Measurements from ENCODE around the gene TMEM30B.
"Not testable (repeated sequence)": the region's sequence is repeated elsewhere in the genome, so short reads cannot be mapped to it uniquely, and the experiment has no call there.

TMEM30B gene

DNA sequence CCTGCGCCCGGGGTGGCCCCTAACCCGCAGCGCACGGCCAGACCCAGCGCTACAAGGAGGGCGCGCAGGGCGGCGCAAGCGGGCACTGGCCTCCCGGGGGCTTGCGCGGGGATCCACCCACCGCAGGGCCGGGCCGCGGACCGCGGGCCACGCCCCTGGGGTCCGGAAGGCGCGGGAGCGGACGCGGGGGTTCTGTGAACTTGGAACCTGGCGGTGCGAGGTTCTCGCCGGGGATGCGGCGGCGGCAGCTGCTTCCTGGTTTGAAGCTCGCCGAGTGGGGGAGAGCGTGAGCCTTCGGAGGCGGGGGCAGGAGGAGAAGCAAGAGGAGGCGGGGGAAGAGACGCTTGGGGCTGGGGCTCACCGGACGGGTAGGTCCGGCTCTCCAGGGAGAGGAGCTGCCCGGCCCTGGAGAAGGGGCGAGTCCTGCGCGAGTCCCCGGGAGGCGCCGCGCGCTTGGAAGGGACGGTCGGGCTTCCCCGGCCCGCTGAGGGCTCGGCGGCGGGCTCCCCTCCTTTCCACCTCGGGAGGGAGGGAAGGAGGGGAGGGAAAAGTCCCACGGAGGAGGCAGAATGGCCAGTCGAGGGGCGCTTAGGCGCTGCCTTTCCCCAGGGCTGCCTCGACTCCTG lies 40.4 kb upstream of the TMEM30B start, which contains the start of gene PRKCH:
PRKCH (plus strand) TSS at position 195 of the 626 bp plus-strand sequence. CDS start 523 bp downstream, outside the sequence.
- TF ChIP-seq GABPA (IDR thresholded peaks at IDR 0.05; ENCODE audit: low read depth) (no peak), REST (IDR thresholded peaks at IDR 0.05; ENCODE audit: insufficient replicate concordance, low read depth) (no peak), POLR2AphosphoS5 (IDR thresholded peaks at IDR 0.05; ENCODE audit: low read depth) (no peak), SPI1 (IDR thresholded peaks at IDR 0.05; ENCODE audit: borderline replicate concordance, low read depth) (no peak)
- TF ChIP-seq, protein P1, sequence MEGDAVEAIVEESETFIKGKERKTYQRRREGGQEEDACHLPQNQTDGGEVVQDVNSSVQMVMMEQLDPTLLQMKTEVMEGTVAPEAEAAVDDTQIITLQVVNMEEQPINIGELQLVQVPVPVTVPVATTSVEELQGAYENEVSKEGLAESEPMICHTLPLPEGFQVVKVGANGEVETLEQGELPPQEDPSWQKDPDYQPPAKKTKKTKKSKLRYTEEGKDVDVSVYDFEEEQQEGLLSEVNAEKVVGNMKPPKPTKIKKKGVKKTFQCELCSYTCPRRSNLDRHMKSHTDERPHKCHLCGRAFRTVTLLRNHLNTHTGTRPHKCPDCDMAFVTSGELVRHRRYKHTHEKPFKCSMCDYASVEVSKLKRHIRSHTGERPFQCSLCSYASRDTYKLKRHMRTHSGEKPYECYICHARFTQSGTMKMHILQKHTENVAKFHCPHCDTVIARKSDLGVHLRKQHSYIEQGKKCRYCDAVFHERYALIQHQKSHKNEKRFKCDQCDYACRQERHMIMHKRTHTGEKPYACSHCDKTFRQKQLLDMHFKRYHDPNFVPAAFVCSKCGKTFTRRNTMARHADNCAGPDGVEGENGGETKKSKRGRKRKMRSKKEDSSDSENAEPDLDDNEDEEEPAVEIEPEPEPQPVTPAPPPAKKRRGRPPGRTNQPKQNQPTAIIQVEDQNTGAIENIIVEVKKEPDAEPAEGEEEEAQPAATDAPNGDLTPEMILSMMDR (IDR thresholded peaks at IDR 0.05; ENCODE audit: insufficient read depth, low read length), result no peak
- peak; percentile 51 to 60 for DNase-seq (ENCODE audit: low read depth in 1 of 2, low spot score in 1 of 2)
- no peak within 1 kb of the TSS for H3K27ac ChIP-seq (replicated peaks)
- H3K4me3 ChIP-seq (replicated peaks; ENCODE audit: insufficient read depth, low read length), result peak within 1 kb of the TSS; percentile 63
- H3K27me3 ChIP-seq (ENCODE audit: insufficient read depth, poor library complexity, severe bottlenecking), result peaks cover 36% of the 10 kb centered on the region

DNA sequence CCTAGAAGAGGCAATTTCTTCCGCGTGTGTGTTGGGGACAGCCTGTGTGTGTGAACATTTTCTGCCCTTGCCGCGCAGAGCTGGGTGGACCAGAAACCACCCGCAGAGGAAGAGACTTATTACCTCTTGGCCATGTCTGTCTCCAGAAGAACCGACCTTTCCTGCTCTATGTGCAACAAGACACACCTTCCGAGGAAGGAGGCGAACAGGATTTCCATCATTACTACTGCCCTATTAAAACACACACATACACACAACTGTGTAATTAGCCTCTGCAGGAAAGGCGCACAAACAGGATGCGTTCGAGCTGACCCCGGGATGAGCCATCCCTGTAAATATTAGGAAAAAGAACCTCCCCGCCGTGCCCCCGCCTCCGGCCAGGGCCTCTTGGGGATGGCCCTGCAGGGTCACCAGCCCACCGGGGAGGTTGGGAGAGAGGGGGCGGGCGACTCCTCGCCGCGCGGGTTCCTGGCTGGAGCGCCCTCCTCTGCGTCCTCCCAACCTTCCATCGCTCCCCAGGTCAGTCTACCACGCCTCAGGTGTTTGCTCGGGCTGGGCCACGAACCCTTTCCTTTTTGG lies 39.8 kb upstream of the TMEM30B start:
- Histone ChIP-seq H3K4me3 (replicated peaks; ENCODE audit: insufficient read depth, low read length) (peak overlapping the region; percentile 63), H3K27ac (replicated peaks) (no peak overlapping the region), H3K27me3 (ENCODE audit: insufficient read depth, poor library complexity, severe bottlenecking) (peaks cover 36% of the 10 kb centered on the region)
- no peak for DNase-seq (ENCODE audit: low read depth in 1 of 2, low spot score in 1 of 2)
- TF ChIP-seq POLR2AphosphoS5 (IDR thresholded peaks at IDR 0.05; ENCODE audit: low read depth) (no peak), GABPA (IDR thresholded peaks at IDR 0.05; ENCODE audit: low read depth) (no peak), SPI1 (IDR thresholded peaks at IDR 0.05; ENCODE audit: borderline replicate concordance, low read depth) (no peak), REST (IDR thresholded peaks at IDR 0.05; ENCODE audit: insufficient replicate concordance, low read depth) (no peak)
- TF ChIP-seq, protein P1 (IDR thresholded peaks at IDR 0.05; ENCODE audit: insufficient read depth, low read length), result no peak

- peaks cover 36% of the 10 kb centered on the region for H3K27me3 ChIP-seq (ENCODE audit: insufficient read depth, poor library complexity, severe bottlenecking)
- H3K27ac ChIP-seq (replicated peaks); DNase-seq (ENCODE audit: low read depth in 1 of 2, low spot score in 1 of 2); H3K4me3 ChIP-seq (replicated peaks; ENCODE audit: insufficient read depth, low read length): not testable (repeated sequence)
These were observed 39.0 kb upstream of the TMEM30B start for GRCh38 chr14:61320170-61320569.

- TF ChIP-seq POLR2AphosphoS5 (IDR thresholded peaks at IDR 0.05; ENCODE audit: low read depth), result no peak
- TF ChIP-seq SPI1 (IDR thresholded peaks at IDR 0.05; ENCODE audit: borderline replicate concordance, low read depth), result no peak
- TF ChIP-seq, protein P1 (IDR thresholded peaks at IDR 0.05; ENCODE audit: insufficient read depth, low read length), result no peak
- no peak for TF ChIP-seq REST (IDR thresholded peaks at IDR 0.05; ENCODE audit: insufficient replicate concordance, low read depth)
- no peak for TF ChIP-seq GABPA (IDR thresholded peaks at IDR 0.05; ENCODE audit: low read depth)
- peaks cover 36% of the 10 kb centered on the region for H3K27me3 ChIP-seq (ENCODE audit: insufficient read depth, poor library complexity, severe bottlenecking)
- no peak for DNase-seq (ENCODE audit: low read depth in 1 of 2, low spot score in 1 of 2)
- no peak overlapping the region for H3K4me3 ChIP-seq (replicated peaks; ENCODE audit: insufficient read depth, low read length)
- H3K27ac ChIP-seq (replicated peaks), result no peak overlapping the region
These were observed 38.6 kb upstream of the TMEM30B start for GRCh38 chr14:61319706-61320105.
